Left hindlimb (tissue), 1 donor: Measurements from ENCODE around the gene DENND1A.

ENCODE experiments used
- DNase-seq: peaks from one replicate; pipeline ENCODE4 v3.0.0-alpha.2; 2018

Gene DENND1A

DNA sequence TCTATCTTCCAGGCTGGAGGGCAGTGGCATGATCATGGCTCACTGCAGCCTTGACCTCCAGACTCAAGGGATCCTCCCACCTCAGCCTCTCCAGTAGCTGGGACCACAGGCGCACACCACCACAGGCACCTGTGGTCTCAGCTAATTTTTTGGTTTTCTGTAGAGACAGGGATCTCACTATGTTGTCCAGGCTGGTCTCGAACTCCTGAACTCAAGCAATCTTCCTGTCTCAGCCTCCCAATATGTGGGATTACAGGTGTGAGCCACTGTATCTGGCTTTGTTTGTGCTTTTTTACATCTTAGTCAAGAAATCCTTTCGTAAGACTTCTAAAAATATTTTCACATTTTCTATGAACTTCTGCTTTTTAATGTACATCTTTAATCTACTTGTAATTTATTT is 116.9 kb downstream of the DENND1A start:
- no peak for DNase-seq

DNA sequence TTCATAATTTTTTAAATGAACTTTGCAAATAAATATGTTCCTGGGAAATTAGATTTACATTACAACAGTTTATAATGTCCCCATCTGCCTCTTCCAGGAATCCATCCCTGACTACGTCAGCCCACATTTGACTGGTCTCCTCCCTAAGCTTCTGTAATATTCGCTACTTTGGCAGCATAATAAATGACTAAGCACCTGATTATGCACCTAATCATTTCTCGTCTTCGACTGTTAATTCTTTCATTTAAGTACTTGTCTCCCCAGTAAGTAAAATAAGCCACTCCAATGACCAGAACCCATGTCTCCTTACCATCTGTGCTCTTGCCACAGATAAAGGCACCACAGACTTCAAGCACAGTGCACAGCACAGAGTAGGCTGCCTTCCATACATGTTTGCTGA is 122.7 kb downstream of the DENND1A start:
- DNase-seq = no peak

GRCh38 chr9:123806829-123807228 is 123.1 kb downstream of the DENND1A start:
- DNase-seq = no peak

- no peak for DNase-seq
Observed at GRCh38 chr9:123798195-123798594, 131.7 kb downstream of the DENND1A start.

DNA sequence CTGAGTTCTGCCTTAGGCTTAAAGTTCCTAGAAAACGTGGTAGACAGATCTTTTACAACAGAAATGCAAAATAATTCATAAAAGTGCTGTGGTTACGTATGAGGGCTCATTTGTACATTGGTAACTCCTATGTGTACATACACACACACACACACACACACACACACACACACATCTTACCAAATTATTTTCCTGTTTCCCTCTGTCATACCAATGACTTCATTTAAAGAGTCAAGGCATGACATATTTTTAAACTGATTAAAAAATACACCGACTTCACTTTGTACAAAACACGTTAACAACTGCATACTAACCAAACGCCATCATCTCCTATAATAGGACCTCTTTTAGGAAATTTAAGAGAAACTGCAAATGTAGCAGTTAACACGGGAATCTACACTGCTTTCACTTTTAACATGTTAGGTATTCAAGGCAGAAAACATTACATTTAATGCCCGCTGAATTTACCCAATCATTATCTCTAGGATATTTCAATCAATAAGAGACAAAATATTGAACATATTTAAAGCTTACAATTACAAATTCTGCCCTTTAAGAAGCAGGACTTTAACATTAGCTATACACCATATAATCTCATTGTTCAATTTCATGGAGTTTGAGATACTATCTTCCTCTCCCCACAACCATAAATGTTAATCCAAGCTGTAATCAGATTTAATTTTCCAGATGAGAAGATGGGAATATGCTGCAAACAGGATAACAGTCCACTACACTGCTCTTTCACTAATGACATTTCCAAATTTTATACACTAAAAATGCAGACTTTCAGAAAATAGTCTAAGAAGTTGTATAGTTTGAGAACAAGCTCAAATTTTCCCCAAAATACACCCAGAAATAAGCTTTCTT is 133.1 kb downstream of the DENND1A start:
- no peak for DNase-seq

DNA sequence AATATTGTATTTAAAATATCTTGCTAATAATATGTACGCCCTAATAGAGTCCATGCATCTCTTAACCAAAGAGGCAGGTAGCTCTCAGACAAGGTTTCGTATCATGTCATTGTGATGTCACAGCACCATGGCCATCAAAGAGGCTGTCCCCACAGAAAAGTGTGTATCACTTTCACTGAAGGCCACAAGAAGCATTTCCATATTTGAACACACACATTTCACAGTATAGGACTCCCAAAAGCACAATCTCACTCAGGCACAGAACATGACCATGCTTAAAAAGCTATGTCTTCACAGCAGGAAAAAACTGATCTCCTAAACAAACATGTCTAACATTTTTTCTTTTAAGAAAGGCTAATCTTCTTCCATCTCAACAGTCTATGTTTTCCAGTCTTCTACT is 133.8 kb downstream of the DENND1A start:
- no peak for DNase-seq

GRCh38 chr9:123795336-123795735 is 134.6 kb downstream of the DENND1A start:
- peak; percentile 38 for DNase-seq

GRCh38 chr9:123792501-123792900 is 137.4 kb downstream of the DENND1A start:
- no peak for DNase-seq

DNA sequence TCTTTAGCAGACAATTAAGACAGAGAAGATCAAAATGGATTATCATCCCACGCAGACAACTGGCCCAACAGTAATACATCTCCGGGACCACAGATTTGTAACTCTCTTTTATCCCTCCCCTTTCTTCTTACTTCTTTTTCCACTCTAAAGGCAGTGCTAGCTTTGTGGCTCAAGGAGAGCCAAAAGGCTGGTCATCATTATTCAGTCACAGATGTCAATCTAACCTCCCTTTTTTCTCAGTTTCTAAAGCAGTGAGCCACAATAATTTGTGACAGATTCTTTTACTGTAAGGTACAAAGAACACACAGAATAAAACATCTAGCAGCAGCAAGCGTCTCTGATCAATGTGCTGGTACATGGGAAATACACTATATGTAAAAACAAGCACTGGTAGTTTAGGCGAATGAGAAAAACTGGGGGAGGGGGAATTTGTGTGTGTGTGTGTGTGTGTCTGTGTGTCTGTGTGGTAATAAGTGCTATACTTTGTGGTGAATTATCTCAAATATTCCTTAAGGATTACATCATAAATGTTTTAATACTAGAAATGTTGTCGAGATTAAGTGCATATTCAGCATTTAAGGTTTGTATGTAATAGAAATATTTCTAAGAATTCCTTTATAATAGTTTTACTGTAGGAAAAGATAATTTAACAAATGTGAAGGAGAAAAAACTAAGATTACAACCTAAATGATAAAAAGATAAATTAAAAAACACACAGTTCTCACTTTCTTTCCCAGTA is 140.2 kb downstream of the DENND1A start:
- DNase-seq = no peak

DNA sequence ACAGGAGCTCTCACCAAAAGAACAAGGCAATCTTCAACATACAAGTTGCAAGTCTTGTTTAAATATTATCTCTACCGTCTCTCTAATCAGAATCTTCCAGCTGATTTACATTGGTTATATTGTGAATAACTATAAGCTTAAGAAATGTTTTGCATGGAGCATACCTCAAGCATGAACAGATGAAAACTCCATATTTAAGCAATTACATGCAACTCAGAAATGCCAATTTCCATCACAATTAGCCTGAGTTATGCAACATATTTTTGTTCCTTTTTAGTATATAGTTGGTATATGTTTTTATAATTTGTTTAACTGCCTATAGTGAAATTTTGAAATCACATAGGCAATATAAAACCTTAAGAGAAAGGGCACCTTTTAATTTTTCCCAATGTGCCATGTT is 142.5 kb downstream of the DENND1A start:
- no peak for DNase-seq

DNA sequence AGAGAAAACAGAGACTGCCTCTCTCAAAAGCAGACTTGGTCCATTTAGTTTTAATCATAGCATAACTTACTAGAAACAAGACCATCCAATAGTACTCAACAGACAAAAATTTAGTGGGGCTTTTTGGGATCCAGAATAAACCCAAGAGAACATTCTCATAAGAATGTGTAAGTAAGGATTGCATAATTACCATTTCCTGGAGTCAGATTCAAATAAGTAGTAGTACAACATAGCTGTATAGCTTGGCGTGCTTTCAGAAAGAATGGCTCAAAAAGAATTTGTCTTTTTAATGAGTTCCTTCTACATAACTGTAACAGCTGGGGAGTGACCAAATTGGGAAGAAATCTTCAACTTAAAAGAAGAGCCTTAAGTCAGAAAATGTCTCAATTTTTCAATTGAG is 145.4 kb downstream of the DENND1A start:
- DNase-seq = no peak

DNA sequence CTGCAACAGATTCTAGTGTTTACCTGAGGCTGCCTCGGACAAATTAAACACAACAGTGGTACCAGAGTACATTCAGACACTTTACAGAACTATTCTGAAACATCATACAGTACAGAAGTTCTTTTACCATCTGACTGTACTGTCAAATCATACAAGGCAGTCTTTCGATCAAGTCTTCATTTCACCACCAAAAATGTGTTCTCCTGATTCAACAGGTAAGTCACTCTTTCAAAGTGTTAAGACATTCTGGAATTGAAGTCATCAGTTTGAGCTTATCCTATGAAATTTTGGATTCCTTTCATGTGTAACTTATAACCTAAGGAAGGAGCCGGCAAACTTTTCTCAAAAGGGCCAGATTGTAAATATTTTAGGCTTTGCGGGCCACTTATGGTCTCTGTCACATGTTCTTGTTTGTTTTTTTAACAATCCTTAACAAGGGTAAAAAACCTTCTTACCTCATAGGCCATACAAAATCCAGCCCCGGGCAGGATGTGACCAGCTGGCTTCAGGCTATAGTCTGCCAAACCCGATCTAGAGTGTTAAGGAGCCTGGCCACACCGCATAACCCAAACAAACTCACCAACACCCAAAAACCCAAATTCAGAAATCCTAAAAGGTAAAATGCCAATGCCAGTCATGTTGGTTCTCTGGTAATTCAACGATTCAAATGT is 151.6 kb downstream of the DENND1A start:
- DNase-seq = no peak

DNA sequence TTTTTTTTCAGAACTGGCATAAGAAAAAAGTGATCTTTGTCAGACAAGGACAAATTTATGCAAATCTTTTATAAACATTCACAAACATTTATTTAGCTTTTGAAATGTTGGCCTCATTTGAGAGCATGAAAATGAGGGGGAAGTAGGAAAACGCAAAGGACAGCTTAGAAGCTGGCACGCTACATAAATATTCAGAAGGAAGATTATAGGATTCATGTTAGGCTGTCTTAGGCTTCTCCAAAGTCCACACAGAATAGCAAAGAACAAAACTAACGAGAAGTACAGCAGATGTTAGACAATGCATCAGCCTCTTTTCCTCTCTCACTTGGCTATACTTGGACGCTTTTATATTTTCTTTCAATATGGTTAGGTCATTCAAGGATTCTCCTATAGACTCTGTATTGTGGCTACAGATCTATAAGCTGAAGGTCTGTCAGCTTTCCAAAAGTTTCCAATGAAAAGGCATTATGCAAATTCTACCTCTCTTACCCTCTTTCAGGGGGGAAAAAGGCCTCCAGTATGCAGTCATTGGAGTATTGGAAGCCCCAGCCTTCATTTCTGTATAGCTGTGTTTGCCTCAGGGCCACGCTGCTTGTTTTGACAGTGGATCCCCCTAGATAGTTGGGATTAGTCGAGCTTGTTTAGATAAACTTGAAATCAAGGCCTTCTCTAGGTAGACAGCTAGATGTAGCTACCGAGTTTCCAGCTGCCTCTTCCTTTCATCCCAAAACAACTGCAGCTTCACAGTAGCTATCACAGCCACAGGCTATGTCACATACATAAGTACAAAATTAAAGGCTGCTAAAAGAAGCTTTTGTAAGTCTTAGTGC is 153.0 kb downstream of the DENND1A start:
- DNase-seq = no peak

GRCh38 chr9:123775289-123776284 is 154.3 kb downstream of the DENND1A start:
- no peak for DNase-seq

GRCh38 chr9:123773783-123774182 is 156.1 kb downstream of the DENND1A start:
- no peak for DNase-seq

DNA sequence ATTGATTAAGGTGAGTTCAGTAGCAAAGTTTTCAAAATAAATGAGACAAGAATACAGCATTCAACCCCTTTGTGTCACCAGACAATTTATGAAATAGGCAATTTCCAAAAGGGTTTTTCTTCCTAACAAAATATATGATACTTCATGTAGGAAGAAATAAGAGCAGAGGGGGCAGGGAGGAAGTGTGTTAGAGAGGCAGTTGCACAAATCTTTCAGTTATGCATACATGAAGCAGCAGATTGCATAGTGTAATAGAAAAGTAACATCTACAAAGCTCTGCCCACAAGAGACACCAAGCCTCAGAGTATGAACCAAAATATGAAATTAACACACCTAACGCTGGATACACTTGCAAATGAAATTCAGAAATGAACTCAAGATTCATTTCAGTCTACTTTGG is 157.0 kb downstream of the DENND1A start:
- no peak for DNase-seq

GRCh38 chr9:123772374-123772773 is 157.6 kb downstream of the DENND1A start:
- DNase-seq = no peak

DNA sequence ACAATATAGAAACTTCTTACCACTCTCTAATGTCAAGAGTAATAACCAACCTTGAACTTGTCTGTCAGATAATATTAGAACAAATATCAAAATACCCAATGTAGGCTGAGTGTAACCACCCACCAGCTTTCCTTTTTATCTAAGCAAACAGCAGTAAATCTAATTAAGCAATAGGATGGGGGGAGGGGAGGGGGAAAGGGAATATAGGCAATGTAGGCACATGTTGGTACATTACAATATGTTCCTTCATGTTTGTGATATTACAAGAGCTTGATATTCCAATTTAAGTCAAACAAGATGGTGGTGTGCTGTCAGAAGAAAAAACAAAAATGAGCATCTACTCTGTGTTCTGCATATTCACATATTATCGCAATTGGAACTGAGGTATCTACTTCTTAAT is 158.2 kb downstream of the DENND1A start:
- DNase-seq = no peak

DNA sequence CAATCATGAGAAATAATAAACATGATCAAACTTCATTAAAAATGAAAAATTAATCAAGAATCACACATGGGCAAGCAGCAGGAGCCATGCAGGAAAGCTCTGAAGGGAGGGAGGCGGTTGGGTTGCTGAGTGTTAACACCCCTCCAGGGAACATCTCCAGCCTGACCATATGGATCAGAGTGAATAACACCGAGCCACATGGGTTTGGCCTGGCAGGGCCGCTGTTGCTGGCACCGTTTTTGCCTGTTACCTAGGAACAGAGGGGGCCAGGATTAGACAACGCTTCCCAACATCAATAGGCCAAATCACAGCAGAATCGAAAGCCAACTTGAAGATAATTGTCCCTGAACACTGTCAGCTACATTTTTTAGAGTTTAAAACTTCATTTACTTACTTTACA is 160.2 kb downstream of the DENND1A start:
- DNase-seq = peak; percentile 37

DNA sequence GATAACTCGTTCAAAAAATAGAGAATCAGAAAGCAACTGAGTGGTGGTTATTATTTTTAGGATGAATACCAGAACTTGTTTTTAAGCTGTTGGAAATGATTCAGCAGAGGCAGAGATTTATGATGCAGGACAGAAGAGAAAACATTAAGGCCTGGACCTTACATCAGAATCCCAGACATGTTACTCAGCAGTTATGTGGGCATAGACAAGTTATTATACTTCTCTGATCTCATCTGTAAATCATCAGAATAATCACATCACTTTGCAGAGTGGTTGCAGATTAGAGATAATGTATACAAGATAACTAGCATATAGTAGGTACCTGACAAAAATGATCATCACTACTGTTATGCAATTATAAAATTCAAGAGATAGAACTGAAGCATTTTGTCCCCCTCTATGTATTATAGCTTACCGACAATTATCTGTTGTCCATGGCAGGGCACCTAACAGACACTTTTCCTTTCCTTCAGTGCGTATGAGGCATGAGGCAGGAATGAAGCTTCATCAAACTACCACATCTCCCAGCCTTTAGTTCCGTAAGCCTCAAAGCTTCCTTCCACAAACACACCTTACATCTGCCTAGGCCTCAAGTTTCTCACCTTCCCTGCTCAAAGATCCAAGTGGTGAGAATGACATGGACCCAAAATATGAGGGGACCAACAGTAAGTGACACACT is 165.9 kb downstream of the DENND1A start:
- DNase-seq = no peak
